Kidney (tissue), 14 donors: ENCODE results near the gene MYH13. TPM values are rescaled to one million over a fixed set of nuclear protein-coding genes. Genes with fewer than 3 reads are reported as not detected.

Source experiments
- DNase-seq, 5 donors: peaks; one replicate each; pipeline ENCODE4 v3.0.0-alpha.2; 2013 to 2020
- FAIRE-seq: peaks from 2 replicates; lab custom pipeline; 2012; peaks lifted over from hg19 to GRCh38; lab: Jason Lieb, UNC
- H3K27ac ChIP-seq, 2 donors: one replicate each; pipeline ENCODE4 v1.7.0; 2013; ENCODE audit warnings: low read depth in 2 of 2, low read length in 2 of 2, inconsistent platforms in 1 of 2
- H3K27me3 ChIP-seq: one replicate; pipeline ENCODE4 v1.7.1; 2013; ENCODE audit warnings: low read length, inconsistent platforms; ENCODE audit not compliant: control insufficient read depth, insufficient read depth
- H3K36me3 ChIP-seq, 3 donors: one replicate each; pipeline versions ENCODE4 v1.7.0 to v1.7.1; 2013; ENCODE audit warnings: low read length in 3 of 3, control low read depth in 1 of 3, inconsistent platforms in 1 of 3; ENCODE audit not compliant: insufficient read depth in 3 of 3, control insufficient read depth in 2 of 3
- H3K4me1 ChIP-seq, 3 donors: one replicate each; pipeline versions ENCODE4 v1.7.0 to v1.7.1; 2013; ENCODE audit warnings: low read length in 3 of 3, inconsistent platforms in 1 of 3, low read depth in 1 of 3; ENCODE audit not compliant: control insufficient read depth in 2 of 3, insufficient read depth in 2 of 3
- H3K4me3 ChIP-seq, 3 donors: one replicate each; pipeline versions ENCODE4 v1.7.0 to v1.8.1; 2013; ENCODE audit warnings: low read length in 3 of 3, control low read depth in 1 of 3, inconsistent platforms in 1 of 3
- H3K9ac ChIP-seq, 3 donors: one replicate each; pipeline versions ENCODE4 v1.7.0 to v1.7.1; 2013; ENCODE audit warnings: low read length in 3 of 3, control low read depth in 1 of 3, inconsistent platforms in 1 of 3
- H3K9me3 ChIP-seq, 3 donors: one replicate each; pipeline versions ENCODE4 v1.7.0 to v1.7.1; 2013; ENCODE audit warnings: low read length in 3 of 3, control low read depth in 1 of 3, inconsistent platforms in 1 of 3; ENCODE audit not compliant: control insufficient read depth in 2 of 3, insufficient read depth in 1 of 3
- CTCF ChIP-seq: IDR thresholded peaks from 3 replicates; pipeline ENCODE4 v1.5.1; 2012; ENCODE audit warnings: mild to moderate bottlenecking, moderate library complexity, borderline replicate concordance; ENCODE audit not compliant: insufficient read depth; ENCODE audit errors: extremely low read depth
- intact Hi-C: fragments of 100-400 bp; cut with DNase I; formaldehyde crosslinking; loops from one replicate; pipeline ENCODE4 v1.11.1; 2022
- polyA plus RNA-seq: library from polyadenylated mRNA; stranded (reverse); fragments of 350-450 nt; fragmentation: Illumina TruSeq; extraction: RNeasy Lipid Tissue Mini Kit (QIAGEN cat#74804); gene quantifications from one replicate; pipeline ENCODE4 v1.2.3, GENCODE V29; 2014; ENCODE audit warnings: low read depth, low replicate concordance; ENCODE audit not compliant: insufficient read depth
- total RNA-seq: library from RNA; stranded (reverse); fragmentation: NEBNext Ultra II Directional; extraction: Animal tissue kit (Norgen Biotek cat#: 25700); gene quantifications from one replicate; pipeline ENCODE4 v1.2.1, GENCODE V29; 2021
- donor health status: control.
- donor health status: control.
- donor health status: control.
- donor health status: control.
- donor health status: control.
- donor health status: DM: yes; HTN: yes; CAD: no.
- donor health status: Normal renal cell carcinoma (clear cell type).

MYH13 gene
- total and polyA plus RNA-seq, 2 donors from 2014 or later, result not detected

DNA sequence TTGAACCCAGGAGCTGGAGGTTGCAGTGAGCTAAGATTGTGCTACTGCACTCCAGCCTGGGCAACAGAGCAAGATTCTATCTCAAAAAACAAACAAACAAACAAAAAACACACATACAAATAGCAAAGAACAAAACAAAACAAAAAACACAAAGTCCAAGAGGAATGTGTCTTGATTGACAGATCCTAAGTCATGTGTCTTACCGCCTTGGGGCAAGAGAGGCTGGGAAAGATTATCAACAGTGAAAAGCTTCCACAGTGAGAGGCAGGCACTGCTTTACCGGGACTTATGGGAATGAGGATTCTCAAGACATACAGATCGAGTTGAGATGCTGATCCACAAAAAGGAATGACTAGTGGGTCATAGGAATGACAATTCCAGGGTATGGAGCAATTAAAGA, 111.7 kb downstream of the MYH13 start:
- Histone ChIP-seq H3K4me3 (no peak overlapping the region), H3K4me1 (no peaks in the 10 kb centered on the region), H3K27me3 (no peaks in the 10 kb centered on the region), H3K9ac (no peak overlapping the region), H3K9me3 (no peaks in the 10 kb centered on the region), H3K36me3 (no peaks in the 10 kb centered on the region), H3K27ac (no peak overlapping the region)
- no peak for DNase-seq
- intact Hi-C loops, result no loop called here
- FAIRE-seq, result no peak
- TF ChIP-seq CTCF, result no peak

DNA sequence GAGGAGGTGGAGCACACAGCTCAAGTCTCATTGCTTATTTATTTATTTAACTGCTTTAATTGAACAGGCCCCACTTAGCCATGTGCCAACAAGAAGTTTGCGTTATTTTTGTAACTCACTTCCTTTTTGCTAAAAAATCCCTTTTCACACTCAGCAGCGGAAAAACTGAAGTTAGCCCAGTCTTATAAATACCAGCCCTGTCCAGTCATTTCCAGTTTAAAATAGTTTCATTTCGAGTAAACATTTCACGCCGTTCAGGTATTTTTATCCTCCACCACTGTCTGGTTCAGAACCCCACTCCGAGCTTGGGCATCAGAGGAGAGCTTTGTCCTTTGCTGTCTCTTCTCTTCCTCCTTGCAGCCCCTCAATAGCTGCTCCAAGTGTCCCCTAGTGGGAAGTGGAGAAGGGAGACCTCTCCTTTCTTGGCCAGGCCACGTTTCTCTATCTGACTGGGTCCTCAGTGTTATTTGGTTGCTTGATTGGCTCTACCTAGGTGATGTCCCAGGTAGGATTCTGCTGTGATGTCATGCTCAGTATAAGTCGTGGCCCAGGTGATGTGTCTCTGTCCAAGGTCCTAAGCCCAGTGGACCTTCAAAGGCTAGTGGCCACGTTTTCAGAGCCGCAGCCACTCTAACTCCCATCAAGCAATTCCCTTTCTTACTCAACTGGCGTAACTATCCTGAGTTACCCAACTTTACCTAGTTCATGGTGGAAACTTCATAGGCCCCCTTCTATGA, 121.4 kb downstream of the MYH13 start:
- H3K9ac ChIP-seq, result no peak overlapping the region
- no peaks in the 10 kb centered on the region for H3K9me3 ChIP-seq
- FAIRE-seq (no peak), DNase-seq (no peak)
- H3K36me3 ChIP-seq, result no peaks in the 10 kb centered on the region
- TF ChIP-seq CTCF, result no peak
- no peaks in the 10 kb centered on the region for H3K4me1 ChIP-seq
- H3K27me3 ChIP-seq, result no peaks in the 10 kb centered on the region
- H3K4me3 ChIP-seq, result no peak overlapping the region
- no peak overlapping the region for H3K27ac ChIP-seq
- intact Hi-C loops, result no loop called here

Other genes with a start within 250 kb of the MYH13 start
- 20.5 TPM for gene GAS7, start 174.4 kb downstream of the MYH13 start, total RNA-seq
- 1.1 TPM for gene GAS7, start 174.4 kb downstream of the MYH13 start, polyA plus RNA-seq
- gene MYH8, start 48.9 kb upstream of the MYH13 start, total RNA-seq, result 0.28 TPM
- 0.30 TPM for gene MYH8, start 48.9 kb upstream of the MYH13 start, polyA plus RNA-seq
- not detected for gene MYH4, start 96.6 kb upstream of the MYH13 start, total RNA-seq
- gene MYH4, start 96.6 kb upstream of the MYH13 start, polyA plus RNA-seq, result not detected
- not detected for gene MYH1, start 145.5 kb upstream of the MYH13 start, total RNA-seq
- gene MYH1, start 145.5 kb upstream of the MYH13 start, polyA plus RNA-seq, result not detected
- gene MYH2, start 176.7 kb upstream of the MYH13 start, total RNA-seq, result not detected
- not detected for gene MYH2, start 176.7 kb upstream of the MYH13 start, polyA plus RNA-seq